Urothelium cell line (cell line): ENCODE measurements around the gene TCF4.

Source experiments
- DNase-seq: peaks from one replicate; pipeline ENCODE4 v3.0.0; 2011; ENCODE audit warnings: low spot score, mixed read lengths
- FAIRE-seq: peaks from 2 replicates; lab custom pipeline; 2011; peaks lifted over from hg19 to GRCh38; lab: Jason Lieb, UNC

TCF4 gene

GRCh38 chr18:55310863-55311262 is 277.1 kb downstream of the TCF4 start:
- FAIRE-seq (no peak), DNase-seq (no peak)

- FAIRE-seq (no peak), DNase-seq (no peak)
These were observed 277.8 kb downstream of the TCF4 start for GRCh38 chr18:55310044-55310676.

GRCh38 chr18:55309249-55309648 is 278.7 kb downstream of the TCF4 start:
- no peak for FAIRE-seq

GRCh38 chr18:55307505-55307904 is 280.5 kb downstream of the TCF4 start:
- FAIRE-seq (no peak), DNase-seq (no peak)

More at GRCh38 chr18:55309249-55309648, 278.7 kb downstream of the TCF4 start:
- no peak for DNase-seq

- FAIRE-seq (no peak), DNase-seq (no peak)
These were observed 281.5 kb downstream of the TCF4 start for GRCh38 chr18:55306359-55307024.

- FAIRE-seq (no peak), DNase-seq (no peak)
These were observed 285.7 kb downstream of the TCF4 start for GRCh38 chr18:55302167-55302833.

GRCh38 chr18:55301824-55302166 is 286.2 kb downstream of the TCF4 start:
- FAIRE-seq = no peak
- DNase-seq = no peak

- FAIRE-seq = no peak
- no peak for DNase-seq
These were observed 287.0 kb downstream of the TCF4 start for GRCh38 chr18:55300936-55301531.

- no peak for DNase-seq
These were observed 287.5 kb downstream of the TCF4 start for GRCh38 chr18:55300421-55300935.

GRCh38 chr18:55296778-55297177 is 291.2 kb downstream of the TCF4 start:
- FAIRE-seq (no peak), DNase-seq (no peak)

More at GRCh38 chr18:55300421-55300935, 287.5 kb downstream of the TCF4 start:
- no peak for FAIRE-seq

- DNase-seq = no peak
- no peak for FAIRE-seq
These were observed 291.9 kb downstream of the TCF4 start for GRCh38 chr18:55296115-55296514.

- no peak for FAIRE-seq
- no peak for DNase-seq
These were observed 297.1 kb downstream of the TCF4 start for GRCh38 chr18:55290898-55291297.

GRCh38 chr18:55289775-55290174 is 298.2 kb downstream of the TCF4 start:
- FAIRE-seq (no peak), DNase-seq (no peak)

- no peak for FAIRE-seq
- no peak for DNase-seq
These were observed 298.9 kb downstream of the TCF4 start for GRCh38 chr18:55289048-55289447.

- DNase-seq (no peak), FAIRE-seq (no peak)
These were observed 299.8 kb downstream of the TCF4 start for GRCh38 chr18:55287935-55288868.

- no peak for DNase-seq
- FAIRE-seq = no peak
These were observed 300.7 kb downstream of the TCF4 start for GRCh38 chr18:55287149-55287806.

GRCh38 chr18:55286257-55286825 is 301.7 kb downstream of the TCF4 start:
- no peak for DNase-seq
- no peak for FAIRE-seq

GRCh38 chr18:55284614-55285013 is 303.4 kb downstream of the TCF4 start:
- FAIRE-seq (no peak), DNase-seq (no peak)

GRCh38 chr18:55283309-55283708 is 304.7 kb downstream of the TCF4 start:
- DNase-seq = no peak
- FAIRE-seq = no peak

- no peak for DNase-seq
- FAIRE-seq = no peak
These were observed 307.5 kb downstream of the TCF4 start for GRCh38 chr18:55280503-55280902.
